Stimulated activated CD8-positive, alpha-beta memory T cell treated with anti-CD3 and anti-CD28 coated beads, Interleukin-12 subunit alpha, Interleukin-12 subunit beta, amount 100 ng/mL, for 24 hours (primary cell): ENCODE measurements around the gene CNTLN.
"Not testable (repeated sequence)": the region's sequence is repeated elsewhere in the genome, so short reads cannot be mapped to it uniquely, and the experiment has no call there.

Experiments
- DNase-seq: peaks from one replicate; pipeline ENCODE4 v3.0.0-alpha.2; 2020; ENCODE audit errors: extremely low read depth

Gene CNTLN

DNA sequence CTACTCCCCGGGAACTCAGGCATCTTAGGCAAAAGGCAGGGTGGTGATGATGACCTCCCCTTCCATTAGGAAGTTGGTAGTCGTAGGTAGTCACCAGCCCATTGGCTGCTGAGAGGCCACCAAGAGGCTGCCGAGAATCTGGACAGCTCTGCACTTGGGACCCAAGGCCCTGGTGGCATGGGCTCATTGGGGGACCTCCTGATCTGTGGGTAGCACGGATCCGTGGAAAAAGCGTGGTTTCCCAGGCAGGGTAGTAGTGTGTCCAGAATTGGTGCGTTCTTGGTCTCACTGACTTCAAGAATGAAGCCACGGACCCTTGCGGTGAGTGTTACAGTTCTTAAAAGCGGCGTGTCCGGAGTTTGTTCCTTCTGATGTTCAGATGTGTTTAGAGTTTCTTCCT is 158.8 kb downstream of the CNTLN start:
- no peak for DNase-seq

DNA sequence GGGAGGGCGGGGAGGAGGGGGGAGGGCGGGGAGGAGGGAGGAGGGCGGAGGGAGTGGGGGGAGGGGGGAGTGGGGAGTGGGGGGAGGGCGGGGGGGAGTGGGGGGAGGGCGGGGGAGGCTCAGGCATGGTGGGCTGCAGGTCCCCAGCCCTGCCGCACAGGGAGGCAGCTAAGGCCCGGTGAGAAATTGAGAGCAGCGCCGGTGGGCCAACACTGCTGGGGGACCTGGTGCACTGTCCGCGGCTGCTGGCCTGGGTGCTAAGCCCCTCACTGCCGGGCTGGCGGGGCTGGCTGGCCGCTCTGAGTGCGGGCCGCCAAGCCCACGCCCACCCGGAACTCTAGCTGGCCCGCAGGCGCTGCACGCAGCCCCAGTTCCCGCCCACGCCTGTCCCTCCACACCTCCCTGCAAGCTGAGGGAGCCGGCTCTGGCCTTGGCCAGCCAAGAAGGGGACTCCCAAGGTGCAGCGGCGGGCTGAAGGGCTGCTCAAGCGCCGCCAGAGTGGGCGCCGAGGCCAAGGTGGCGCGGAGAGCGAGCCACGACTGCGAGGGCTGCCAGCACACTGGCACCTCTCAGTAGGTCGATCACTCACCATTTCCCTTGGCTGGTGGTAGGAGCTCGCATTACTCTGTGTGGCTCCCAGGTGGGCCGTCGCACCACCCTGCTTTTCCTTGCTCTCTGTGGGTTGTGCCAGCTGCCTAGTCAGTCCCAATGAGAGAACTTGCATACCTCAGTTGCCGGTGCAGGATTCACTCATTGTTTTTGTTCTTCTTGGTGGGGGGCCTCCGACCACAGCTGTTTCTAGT is 160.2 kb downstream of the CNTLN start:
- no peak for DNase-seq

DNA sequence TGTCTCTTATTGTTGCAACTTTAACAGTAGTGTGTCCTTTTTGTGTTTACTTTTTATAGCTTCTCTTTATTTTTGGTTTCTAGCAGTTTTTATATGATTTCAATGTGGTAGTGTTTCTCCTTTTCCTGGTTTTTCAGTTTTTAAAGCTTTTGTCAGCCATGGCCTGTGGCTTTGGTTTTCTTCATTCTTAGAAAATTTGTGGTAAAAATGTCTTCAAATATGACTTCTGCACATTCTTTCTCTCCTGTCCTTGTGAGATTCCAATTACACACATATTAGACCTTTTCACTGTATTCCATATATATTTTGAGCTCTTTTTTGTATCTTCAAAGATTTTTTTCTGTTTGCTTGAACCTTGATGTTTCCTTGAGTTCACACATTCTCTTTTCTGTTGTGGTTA is 180.5 kb downstream of the CNTLN start:
- no peak for DNase-seq

DNA sequence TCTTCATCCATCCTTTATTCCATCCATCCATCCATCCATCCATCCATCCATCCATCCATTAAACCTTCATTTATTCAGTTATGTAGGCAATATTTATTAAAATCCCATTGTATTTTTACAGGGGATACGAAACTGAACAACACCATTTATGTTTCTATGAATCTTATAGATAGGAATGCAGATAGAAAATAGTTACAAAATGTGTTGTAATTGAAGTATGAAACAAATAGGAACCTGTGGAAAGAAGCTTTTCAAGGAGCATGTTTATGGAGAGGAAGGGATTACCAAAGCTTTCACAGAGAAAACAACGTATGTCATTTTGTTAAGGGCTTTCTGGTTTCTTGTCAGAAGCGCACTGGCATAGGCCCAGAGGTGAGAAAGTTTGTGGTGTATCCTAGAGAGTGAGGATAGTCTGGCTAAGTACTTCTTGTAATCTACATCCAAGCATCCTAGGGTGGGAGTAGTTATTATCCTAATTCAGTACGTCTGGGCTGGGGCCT is 184.0 kb downstream of the CNTLN start:
- DNase-seq = no peak

DNA sequence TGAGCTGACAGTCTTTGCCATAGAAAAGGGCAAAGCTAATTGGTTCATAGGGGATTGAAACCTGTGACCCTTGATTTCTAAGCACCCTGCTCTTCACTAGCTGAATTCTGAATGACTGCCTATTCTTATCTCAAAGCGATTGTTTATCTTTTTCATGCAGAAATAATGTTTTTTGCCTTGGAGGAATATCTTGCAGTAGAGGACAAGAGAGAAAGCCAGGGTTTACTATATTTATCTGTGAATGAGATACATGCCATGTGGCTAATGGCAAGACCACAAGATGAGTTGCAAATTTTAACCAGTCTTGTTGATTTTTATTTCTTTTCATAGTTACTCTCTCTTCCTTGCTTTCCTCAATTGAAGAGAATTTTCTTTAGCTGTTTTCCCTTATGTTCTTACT is 185.0 kb downstream of the CNTLN start:
- no peak for DNase-seq

DNA sequence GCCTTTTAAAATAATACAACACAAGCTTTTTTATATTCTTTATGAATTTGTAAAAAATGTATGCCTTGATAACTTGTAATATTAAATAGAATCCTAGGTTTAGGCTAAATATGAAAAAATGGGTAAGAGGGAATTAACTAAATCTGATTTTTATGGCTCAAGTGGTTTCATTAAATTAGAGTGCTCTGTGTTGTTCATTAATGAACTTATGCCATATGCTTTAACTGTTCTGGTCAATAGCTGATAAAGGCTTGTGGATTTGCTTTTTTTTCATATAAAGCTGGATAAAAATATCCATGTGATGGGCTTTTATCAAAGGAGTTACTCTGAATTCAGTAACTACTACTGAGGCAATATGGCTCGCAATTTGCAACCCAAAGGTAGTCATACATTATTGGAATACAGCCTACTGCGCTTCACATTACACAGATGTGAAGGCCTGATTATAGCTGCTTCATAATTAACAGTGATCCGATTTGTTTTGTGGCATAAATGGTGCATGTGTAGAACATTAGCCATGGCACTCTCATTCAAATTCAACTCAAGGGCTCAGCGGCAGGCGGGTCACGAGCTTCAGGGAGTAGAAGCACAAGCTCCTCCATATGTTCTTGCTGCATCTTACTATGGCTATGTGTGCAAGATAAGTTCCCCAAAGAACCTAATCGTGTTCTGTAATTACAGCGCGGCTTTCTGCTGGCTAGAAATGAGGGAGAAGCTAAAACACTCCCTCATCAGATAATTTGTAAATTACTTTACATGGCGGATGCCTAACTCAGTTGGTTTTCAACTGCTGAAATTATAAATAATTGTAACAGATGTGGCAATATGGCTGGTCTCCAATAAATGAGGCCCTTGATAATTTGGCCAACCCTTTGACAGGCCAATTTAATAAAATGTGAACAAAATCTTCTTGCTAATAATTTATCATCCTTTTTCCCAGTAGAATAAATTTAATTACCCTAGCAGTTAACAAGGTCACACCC is 188.3 kb downstream of the CNTLN start:
- DNase-seq = no peak

DNA sequence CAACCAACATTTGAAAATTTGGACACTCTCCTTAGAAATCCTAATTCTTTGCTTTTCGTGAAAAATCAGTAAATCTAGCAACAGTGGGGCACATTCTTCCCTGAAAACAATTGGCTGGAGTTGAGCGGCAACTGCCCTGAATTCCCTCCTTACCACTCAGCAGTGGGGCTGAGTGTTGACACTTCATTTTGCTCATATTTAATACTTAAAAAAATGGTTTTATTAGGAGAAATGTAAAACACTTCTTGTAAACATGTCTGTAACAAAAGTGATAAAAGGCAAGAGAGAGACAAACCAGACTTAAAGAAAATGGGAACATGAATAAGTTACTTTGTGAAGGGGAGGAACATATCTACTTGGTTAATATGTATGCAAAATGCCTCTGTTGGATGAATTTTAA is 193.5 kb downstream of the CNTLN start:
- DNase-seq = no peak

DNA sequence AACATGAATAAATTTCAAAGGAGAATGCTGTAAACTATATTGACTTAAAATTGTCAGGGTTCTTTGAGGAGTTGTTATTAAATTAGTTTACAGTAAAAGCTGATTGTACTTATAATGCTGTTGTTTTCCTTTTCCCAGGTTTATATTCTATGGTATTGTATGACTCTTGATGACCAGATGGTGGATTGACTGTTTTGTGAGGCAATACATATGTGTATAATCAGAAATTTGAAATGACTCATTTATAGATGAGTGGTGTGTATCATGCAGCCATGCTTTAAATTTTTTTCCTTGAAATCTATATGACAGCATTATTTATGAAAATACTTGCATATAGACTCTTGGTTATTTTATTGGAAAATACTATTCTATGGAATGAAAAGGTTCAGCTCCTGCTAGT is 195.3 kb downstream of the CNTLN start:
- DNase-seq = no peak

DNA sequence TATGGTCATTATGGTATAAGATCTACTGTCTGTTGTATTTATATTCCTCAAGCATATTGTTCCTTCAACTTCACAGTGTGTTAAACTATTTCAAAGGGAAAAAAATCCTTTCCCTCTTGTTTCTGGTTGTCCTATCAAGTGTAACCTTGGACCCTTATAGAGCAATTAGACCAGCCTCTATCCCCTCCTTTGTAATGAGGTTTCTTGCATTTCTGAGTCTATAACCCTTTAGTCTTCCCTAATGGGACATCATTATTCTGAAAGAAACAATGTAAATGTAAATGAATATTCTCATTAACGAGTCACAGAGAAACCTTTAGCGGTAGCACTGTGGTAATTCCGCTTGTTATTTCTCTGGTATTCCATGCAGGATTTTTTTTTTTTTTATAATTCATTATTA is 197.3 kb downstream of the CNTLN start:
- no peak for DNase-seq

DNA sequence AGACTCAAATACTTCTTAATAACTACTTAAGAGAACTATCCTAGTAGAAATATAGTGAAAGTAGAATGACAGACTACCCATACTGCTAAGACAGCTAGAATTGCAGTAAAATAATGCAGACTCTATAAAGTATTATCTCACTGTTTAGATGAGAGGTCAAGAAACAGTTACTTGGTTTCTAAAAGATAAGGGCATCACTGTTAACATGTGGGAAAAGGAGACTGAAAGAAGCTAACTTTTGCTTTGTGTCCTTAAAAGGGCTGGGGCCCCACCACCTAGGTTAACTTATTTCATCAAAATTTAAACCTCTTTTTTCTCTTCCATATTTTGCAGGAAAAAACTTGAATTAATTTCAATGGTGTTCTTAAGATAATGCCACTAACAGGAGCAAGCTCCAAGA is 204.3 kb downstream of the CNTLN start:
- DNase-seq = no peak

DNA sequence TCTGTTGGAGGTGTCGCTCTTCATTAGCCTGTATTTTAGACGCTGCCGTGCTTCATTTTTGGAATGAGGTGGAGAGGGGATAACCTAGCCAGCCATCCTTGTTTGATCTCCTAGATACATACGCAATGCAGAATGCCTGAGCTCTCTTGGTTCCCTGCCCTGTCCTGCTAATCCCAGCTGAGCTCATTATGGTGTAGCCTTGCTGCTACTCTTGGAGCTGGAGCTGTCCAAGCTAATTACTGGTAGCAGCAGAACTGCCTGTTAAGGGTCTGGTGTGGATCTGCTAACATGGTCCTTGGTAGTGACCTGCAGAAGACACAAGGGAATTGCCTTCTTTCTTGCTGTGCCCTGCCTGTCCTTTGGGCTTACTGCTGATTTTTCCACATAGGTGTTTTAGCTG is 207.9 kb downstream of the CNTLN start:
- no peak for DNase-seq

DNA sequence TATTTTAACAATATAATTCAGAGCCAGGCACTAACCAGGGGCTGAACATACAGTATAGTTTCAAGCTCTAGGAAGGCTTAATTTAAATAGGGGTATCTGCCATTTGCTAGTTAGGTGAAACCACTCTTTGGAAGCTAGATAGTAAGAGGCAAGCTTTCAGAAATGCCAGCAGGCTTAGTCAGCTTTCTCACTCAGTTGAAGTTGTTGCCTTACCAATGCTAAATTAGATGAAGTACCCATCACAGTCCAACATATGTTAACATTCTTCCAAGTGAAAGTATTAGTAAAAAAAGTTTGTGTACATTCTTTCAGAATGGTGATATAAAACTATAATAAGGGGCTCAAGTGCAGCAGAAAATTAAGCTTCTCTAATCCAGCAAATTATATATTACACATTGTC is 215.0 kb downstream of the CNTLN start:
- no peak for DNase-seq

DNA sequence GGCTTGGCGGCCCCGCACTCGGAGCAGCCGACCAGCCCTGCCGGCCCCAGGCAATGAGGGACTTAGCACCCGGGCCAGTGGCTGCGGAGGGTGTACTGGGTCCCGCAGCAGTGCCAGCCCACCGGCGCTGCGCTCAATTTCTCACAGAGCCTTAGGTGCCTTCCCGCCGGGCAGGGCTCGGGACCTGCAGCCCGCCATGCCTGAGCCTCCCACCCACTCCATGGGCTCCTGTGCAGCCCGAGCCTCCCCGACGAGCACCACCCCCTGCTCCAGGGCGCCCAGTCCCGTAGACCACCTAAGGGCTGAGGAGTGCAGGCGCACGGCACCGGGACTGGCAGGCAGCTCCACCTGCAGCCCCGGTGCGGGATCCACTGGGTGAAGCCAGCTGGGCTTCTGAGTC is 219.2 kb downstream of the CNTLN start:
- DNase-seq = not testable (repeated sequence)

DNA sequence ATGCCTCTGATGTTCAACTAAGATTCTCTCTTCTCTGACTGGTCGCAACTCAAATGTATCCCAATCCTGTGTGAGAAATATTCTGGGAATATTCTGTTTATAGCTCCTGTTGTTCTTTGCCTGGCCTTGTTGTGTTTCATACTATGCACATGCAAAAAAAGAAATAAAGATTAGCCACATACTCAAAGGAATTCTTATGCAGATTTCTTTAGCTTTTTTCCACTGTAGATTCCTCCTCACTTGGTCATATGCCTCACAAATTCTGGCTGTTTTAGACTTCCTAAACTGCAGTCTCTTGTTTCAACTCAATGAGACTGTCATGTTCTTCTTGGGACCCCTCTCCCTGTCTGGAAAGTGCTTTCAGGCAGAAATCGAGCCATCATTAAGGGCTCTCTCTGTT is 226.5 kb downstream of the CNTLN start:
- DNase-seq = no peak

DNA sequence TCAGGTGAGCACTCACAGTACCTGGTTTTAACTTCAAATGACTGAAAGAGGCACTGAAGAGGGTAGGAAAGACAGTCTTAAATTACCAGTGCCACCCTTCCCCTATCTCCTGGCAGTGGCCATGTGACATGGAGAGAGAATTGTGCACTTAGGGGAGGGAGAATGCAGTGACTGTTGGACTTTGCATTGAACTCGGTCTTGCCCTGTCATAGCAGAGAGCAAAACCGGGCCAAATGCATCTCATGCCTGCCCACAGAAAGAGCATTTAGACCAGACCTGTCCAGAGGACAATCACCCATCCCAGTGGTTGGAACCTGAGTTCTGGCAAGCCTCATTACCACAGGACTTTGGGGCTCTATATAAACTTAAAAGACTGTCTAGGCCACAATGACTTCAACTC is 232.2 kb downstream of the CNTLN start:
- DNase-seq = no peak

DNA sequence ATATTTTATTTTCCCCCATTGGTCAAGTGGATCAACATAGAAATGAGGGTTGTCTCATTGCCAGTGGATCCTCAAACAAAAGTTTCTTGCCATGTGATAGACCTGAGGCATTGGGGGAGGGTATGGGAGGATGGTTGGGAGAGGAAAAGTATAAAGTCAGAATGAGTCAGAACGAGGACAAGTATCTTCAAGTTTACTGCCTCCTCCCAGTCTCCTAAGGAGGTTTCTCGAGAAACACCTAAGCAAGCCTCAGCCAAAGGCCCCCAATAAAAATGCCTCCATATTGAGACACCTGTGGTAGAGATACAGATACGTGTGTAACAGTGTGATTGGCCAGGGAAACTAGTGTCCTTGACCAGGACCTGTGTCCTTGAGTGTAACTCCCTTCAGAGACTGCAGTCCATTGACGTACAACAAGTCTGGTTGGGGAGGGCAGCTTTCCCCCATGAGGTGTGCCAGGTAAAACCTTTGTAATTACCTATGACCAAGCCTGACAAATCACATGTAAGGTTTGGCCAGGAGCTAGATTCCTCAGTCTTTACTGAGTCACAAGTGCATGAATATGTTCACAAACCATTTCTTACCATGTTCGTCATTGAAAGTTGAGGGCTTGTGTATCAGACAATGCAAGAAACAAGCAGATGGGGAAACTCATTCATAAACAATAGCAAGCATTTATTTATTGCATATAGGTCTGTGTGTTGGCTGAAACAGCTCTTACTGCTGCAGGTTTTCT is 245.5 kb downstream of the CNTLN start:
- DNase-seq = no peak

DNA sequence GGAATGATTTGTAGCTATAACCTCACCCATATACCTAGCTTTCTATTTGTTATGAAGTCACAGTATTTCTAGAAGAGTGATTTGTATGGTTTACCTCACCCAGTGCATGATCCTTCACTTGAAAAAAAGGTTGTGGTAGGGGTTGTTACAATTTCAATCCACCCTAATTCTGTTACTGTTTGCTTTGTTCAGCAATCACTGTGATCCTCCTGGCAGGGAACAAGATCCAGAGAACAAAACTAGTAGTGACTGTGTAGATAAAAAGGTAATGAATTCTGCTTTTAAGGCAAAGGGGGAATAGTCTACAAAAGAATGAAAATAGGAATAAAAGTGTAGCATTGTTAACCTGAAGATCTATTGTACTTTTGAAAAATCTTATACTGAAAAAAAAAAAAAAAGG is 252.7 kb downstream of the CNTLN start:
- no peak for DNase-seq

DNA sequence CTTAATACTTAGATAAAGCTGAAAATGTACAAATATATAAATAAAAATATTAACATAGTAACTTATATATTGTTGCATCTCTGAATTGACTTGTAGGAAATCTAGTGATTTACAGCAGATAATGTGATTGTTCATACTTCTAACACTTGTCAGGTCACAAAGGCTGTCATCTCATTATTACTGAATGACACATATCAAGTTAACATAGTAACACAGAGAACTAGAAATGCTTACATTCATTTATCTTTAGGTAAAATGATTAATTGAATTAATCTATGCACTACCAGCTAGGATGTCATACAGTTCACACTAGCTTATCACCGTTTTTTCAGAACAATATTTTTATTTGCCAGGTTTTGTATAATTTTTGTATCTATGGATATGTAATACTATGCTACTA is 254.2 kb downstream of the CNTLN start:
- DNase-seq = no peak

DNA sequence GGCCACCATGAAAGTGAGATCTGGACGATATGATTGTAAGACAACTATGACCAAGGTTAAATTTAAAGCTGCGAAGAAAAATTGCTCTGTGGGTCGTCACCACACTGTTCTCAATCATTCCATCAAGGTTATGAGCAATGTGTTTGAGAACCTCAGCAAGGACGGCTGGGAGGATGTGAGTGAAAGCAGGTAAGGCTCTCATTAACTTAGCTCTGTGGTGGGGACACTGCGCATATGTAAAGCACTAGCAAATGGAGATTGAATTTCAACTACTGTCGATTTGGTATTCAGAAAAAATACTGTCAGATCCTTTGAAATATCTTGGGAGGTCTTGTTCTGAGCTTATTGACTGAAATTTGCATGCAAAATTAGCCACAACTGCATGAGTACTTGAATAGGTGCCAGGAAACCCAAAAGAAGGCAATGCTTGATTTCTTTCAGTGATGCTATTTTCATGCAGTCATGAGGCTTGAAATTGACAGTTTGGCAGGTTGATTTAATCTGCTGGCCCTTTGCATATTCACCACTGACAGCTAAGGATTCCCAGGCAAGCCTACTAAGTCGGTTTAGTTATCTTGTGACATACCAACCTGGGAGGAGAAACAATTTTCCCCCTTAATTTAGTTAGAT is 260.2 kb downstream of the CNTLN start:
- no peak for DNase-seq

DNA sequence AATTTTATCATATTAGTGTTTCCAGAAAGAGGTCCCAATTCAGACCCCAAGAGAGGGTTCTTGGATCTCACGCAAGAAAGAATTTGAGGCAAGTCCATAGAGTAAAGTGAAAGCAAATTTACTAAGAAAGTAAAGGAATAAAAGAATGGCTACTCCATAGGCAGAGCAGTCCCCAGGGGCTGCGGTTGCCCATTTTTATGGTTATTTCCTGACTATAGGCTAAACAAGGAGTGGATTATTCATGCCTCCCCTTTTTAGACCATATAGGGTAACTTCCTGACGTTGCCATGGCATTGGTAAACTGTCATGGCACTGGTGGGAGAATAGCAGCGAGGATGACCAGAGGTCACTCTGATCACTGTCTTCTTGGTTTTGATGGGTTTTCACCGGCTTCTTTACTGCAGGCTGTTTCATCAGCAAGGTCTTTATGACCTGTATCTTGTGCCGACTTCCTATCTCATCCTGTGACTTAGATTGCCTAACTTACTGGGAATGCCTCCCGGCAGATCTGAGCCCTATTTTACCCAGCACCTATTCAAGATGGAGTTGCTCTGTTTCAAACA is 262.4 kb downstream of the CNTLN start:
- not testable (repeated sequence) for DNase-seq

DNA sequence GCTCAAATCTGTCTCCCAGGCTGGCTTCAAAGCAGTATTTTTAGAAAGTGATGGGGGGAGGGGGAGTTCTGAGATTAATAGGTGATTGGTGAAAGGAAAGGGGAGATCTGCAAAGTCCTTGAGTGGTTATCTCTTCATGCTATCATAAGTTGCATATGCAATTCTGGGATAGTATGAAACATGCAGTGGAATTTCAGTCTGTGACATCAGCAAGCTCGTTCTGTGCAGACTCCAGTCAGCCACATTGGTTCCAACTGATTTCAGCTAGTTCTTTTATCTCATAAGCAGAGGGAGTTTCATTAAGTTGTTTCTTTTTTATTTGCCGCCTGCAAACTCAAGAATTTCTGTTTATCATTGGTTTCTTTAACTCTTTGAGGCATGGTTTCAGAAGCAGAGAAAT is 263.5 kb downstream of the CNTLN start:
- DNase-seq = no peak
